Gastrocnemius medialis (tissue), 4 donors: Measurements from ENCODE around the gene TSACC. TPM values are rescaled to one million over a fixed set of nuclear protein-coding genes. Genes with fewer than 3 reads are reported as not detected.
A peak's percentile ranks its signal among the peaks of the same experiment; 100 is the strongest.

Source experiments
- ATAC-seq, 2 donors: fragments of 150-250 bp; one replicate each; pipeline ENCODE4 v1.9.1; 2016
- DNase-seq, 2 donors: peaks; one replicate each; pipeline ENCODE4 v3.0.0-alpha.2; 2019
- H3K27ac ChIP-seq, 4 donors: fragments of 200-600 bp; sonication (generic); 1 replicate in 1 of 4; 2 replicates in 3 of 4; pipeline ENCODE4 v1.5.1; 2016 to 2018; ENCODE audit warnings: mild to moderate bottlenecking in 2 of 4, moderate library complexity in 1 of 4
- H3K27me3 ChIP-seq, 3 donors: fragments of 200-600 bp; sonication (generic) in 2 of 3; 1 replicate in 1 of 3; 2 replicates in 2 of 3; pipeline versions ENCODE4 v1.5.1 to v1.6.0; 2016 to 2019; ENCODE audit warnings: mild to moderate bottlenecking in 1 of 3, moderate library complexity in 1 of 3
- H3K36me3 ChIP-seq, 2 donors: fragments of 200-600 bp; sonication (generic) in 1 of 2; one replicate each; pipeline ENCODE4 v1.5.1; 2017 to 2018
- H3K4me1 ChIP-seq, 2 donors: fragments of 200-600 bp; sonication (generic) in 1 of 2; one replicate each; pipeline ENCODE4 v1.5.1; 2016 to 2017; ENCODE audit warnings: mild to moderate bottlenecking in 2 of 2
- H3K4me3 ChIP-seq, 4 donors: fragments of 200-600 bp; sonication (generic) in 3 of 4; 1 replicate in 1 of 4; 2 replicates in 3 of 4; pipeline ENCODE4 v1.5.1; 2016 to 2019; ENCODE audit warnings: mild to moderate bottlenecking in 2 of 4
- H3K9me3 ChIP-seq, 3 donors: fragments of 200-600 bp; sonication (generic) in 2 of 3; 1 replicate in 1 of 3; 2 replicates in 2 of 3; pipeline ENCODE4 v1.5.1; 2016 to 2019
- CTCF ChIP-seq, 5 experiments: fragments of 450-650 bp in 3 of 5; fragments of 200-600 bp in 2 of 5; sonication (generic) in 2 of 5; IDR thresholded peaks in 4 of 5; conservative IDR thresholded peaks in 1 of 5; 1 replicate in 4 of 5; 2 replicates in 1 of 5; pipeline ENCODE4 v1.5.1; 2016 to 2019; ENCODE audit warnings: antibody characterized with exemption in 5 of 5, mild to moderate bottlenecking in 3 of 5, moderate library complexity in 3 of 5
- POLR2A ChIP-seq, 2 donors: fragments of 450-650 bp; IDR thresholded peaks; one replicate each; pipeline ENCODE4 v1.6.1; 2017; ENCODE audit warnings: antibody characterized with exemption in 2 of 2, mild to moderate bottlenecking in 2 of 2, moderate library complexity in 2 of 2
- in situ Hi-C, 4 donors: fragments of 200-750 bp; cut with MboI; loops; one replicate each; pipeline versions ENCODE4 v1.15.0 to v1.8.0; 2017; ENCODE audit warnings: low sequenced_read_pairs in 4 of 4
- intact Hi-C: fragments of 100-400 bp; cut with DNase I; formaldehyde crosslinking; loops from one replicate; pipeline ENCODE4 v1.15.1; 2023; ENCODE audit warnings: low total_unique reads
- total RNA-seq, 4 donors: library from RNA; depleted of rRNA; stranded (reverse); fragments of >200 nt; gene quantifications; one replicate each; pipeline versions ENCODE4 v1.1.0 to v1.2.3, GENCODE V29; 2016

TSACC gene
- total RNA-seq, 4 donors from 2014 or later: not detected

DNA sequence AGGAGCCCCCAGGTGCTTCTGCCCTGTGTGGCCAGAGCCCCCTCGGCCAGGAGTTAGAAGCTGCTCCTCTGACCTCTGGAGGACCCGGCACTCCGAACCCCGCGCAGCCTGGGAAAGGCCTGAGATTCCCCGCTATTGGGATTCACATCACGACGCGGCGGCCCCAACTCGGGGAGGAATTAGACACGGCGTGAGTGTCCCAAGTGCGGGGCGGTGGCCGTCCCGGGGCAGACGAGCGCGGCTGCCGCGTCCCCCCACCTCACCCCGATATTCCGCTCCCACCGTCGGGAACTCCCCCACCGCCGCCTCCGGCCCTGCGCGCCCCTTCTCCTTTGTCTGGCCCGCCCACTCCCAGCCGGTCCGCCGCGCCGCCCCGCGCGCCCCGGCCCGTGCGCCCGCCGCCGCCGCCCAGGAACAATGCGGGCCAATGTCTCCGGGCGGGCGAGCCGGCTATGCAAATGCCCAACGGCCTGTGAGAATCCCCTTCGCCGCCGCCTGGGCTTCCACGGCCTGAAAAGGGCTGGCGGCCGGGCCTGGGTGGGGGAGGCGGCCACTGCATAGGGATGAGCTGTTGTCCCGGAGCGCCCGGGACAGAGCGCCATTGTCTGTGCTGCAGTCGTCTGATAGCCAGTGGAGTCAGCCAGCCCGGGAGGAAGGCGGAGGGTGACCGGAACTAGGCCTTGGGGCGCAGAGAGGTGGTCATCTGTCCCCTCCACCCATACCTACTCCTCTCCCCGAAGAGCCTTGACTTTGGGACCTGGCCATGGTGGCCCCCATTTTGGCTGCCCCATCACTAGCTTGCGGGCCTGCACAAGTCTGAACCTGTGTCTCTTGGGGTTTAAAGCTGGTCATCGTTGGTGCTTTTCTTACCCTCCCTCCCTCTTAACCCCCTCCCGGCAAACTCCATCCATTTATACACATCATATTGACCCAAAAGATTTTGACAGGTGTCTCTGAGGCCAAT lies 50.1 kb downstream of the TSACC start:
- H3K27ac ChIP-seq: no peak overlapping the region
- ATAC-seq: no peak
- in situ Hi-C loops: loop anchor here (5.0 to 10.0 kb wide), 4 partner anchors 44 to 226 kb away; partner anchors contain the start of genes GPATCH4 (in 3 of the 4) and HAPLN2 (in 1 of the 4)
- H3K9me3 ChIP-seq: no peaks in the 10 kb centered on the region
- no peak for TF ChIP-seq CTCF (IDR thresholded peaks at IDR 0.05 in 4 of 5, conservative IDR thresholded peaks at IDR 0.05 in 1 of 5)
- no peak for TF ChIP-seq POLR2A (IDR thresholded peaks at IDR 0.05)
- intact Hi-C loops: loop anchor here (10.0 kb wide), 1 partner anchor 156 kb away; no protein-coding TSS in a partner anchor
- H3K36me3 ChIP-seq: no peaks in the 10 kb centered on the region
- DNase-seq: no peak
- peaks cover 21 to 35% (median 22%) of the 10 kb centered on the region in 3 donors for H3K27me3 ChIP-seq
- peak overlapping the region in 1 of 4 donors; percentile 24 for H3K4me3 ChIP-seq
- no peaks in the 10 kb centered on the region for H3K4me1 ChIP-seq

DNA sequence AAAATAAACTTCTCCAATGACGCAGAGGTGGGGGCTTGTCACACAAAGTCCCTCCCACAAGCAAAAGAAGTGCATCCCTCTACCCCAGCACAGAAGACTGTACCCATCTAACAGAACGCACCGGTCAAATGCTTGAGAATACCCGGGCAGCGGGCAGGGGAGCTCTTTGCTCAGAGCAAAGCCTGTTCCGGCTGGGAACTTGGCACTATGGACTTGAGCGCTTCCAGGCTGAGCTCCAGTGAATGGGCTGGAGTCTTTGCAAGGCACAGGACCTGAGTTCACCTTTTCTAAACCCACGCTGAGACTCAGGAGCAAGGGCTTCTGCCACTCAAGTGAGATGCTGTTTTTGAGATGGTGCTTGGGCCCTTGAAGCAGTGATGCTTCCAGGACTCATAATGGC lies 51.0 kb downstream of the TSACC start:
- in situ Hi-C loops: loop anchor here (5.0 to 10.0 kb wide), 4 partner anchors 43 to 225 kb away; partner anchors contain the start of genes GPATCH4 (in 3 of the 4) and HAPLN2 (in 1 of the 4)
- intact Hi-C loops: loop anchor here (10.0 kb wide), 1 partner anchor 155 kb away; no protein-coding TSS in a partner anchor
- Histone ChIP-seq H3K27me3 (peaks cover 21 to 35% (median 22%) of the 10 kb centered on the region in 3 donors), H3K36me3 (no peaks in the 10 kb centered on the region), H3K27ac (no peak overlapping the region), H3K4me1 (no peaks in the 10 kb centered on the region), H3K9me3 (no peaks in the 10 kb centered on the region), H3K4me3 (no peak overlapping the region)
- no peak for DNase-seq
- no peak for ATAC-seq
- TF ChIP-seq CTCF (IDR thresholded peaks at IDR 0.05 in 4 of 5, conservative IDR thresholded peaks at IDR 0.05 in 1 of 5) (no peak), POLR2A (IDR thresholded peaks at IDR 0.05) (no peak)

GRCh38 chr1:156390469-156391365 lies 52.4 kb downstream of the TSACC start:
- no peak overlapping the region for H3K4me3 ChIP-seq
- no peaks in the 10 kb centered on the region for H3K4me1 ChIP-seq
- in situ Hi-C loops (no loop called here), intact Hi-C loops (no loop called here)
- H3K36me3 ChIP-seq: no peaks in the 10 kb centered on the region
- ATAC-seq (no peak), DNase-seq (no peak)
- H3K27ac ChIP-seq: no peak overlapping the region
- no peak for TF ChIP-seq CTCF (IDR thresholded peaks at IDR 0.05 in 4 of 5, conservative IDR thresholded peaks at IDR 0.05 in 1 of 5)
- no peak for TF ChIP-seq POLR2A (IDR thresholded peaks at IDR 0.05)
- no peaks in the 10 kb centered on the region for H3K9me3 ChIP-seq
- H3K27me3 ChIP-seq: peaks cover 21 to 35% (median 22%) of the 10 kb centered on the region in 3 donors

- ATAC-seq (no peak), DNase-seq (no peak)
- H3K4me3 ChIP-seq: no peak overlapping the region
- no peak overlapping the region for H3K27ac ChIP-seq
- TF ChIP-seq CTCF (IDR thresholded peaks at IDR 0.05 in 4 of 5, conservative IDR thresholded peaks at IDR 0.05 in 1 of 5): no peak
- TF ChIP-seq POLR2A (IDR thresholded peaks at IDR 0.05): no peak
- in situ Hi-C loops: no loop called here
- H3K9me3 ChIP-seq: no peaks in the 10 kb centered on the region
- no peaks in the 10 kb centered on the region for H3K4me1 ChIP-seq
- H3K36me3 ChIP-seq: no peaks in the 10 kb centered on the region
- peaks cover 21 to 35% (median 22%) of the 10 kb centered on the region in 3 donors for H3K27me3 ChIP-seq
- intact Hi-C loops: no loop called here
Observed at GRCh38 chr1:156391366-156391677, 53.0 kb downstream of the TSACC start.
